SU-DHL-6 (cell line): ENCODE data around the gene DOCK8.

Experiments used
- H2AFZ ChIP-seq: fragments of 200-600 bp; sonication (generic); 2 replicates; pipeline ENCODE4 v1.6.1; 2014; ENCODE audit warnings: low read depth, mild to moderate bottlenecking, moderate library complexity, mixed read lengths, antibody characterized with exemption, low read length; ENCODE audit not compliant: severe bottlenecking
- H3F3A ChIP-seq: fragments of 200-600 bp; shearing (Covaris generic); 2 replicates; pipeline ENCODE4 v1.6.0; 2016; ENCODE audit warnings: antibody characterized with exemption, mild to moderate bottlenecking; ENCODE audit not compliant: insufficient read depth
- H3K27ac ChIP-seq: fragments of 200-600 bp; sonication (generic); 2 replicates; pipeline ENCODE4 v1.5.1; 2016; ENCODE audit warnings: low read depth, mild to moderate bottlenecking, low read length, moderate library complexity, mixed read lengths
- H3K27me3 ChIP-seq: fragments of 200-600 bp; sonication (generic), shearing (Covaris generic); 2 replicates; pipeline ENCODE4 v1.6.0; 2014; ENCODE audit warnings: mild to moderate bottlenecking, low read length
- H3K36me3 ChIP-seq: fragments of 200-600 bp; sonication (generic); 2 replicates; pipeline ENCODE4 v1.6.1; 2014; ENCODE audit warnings: mild to moderate bottlenecking, low read length, mixed read lengths
- H3K4me2 ChIP-seq: fragments of 300-600, 200-600 bp; shearing (Covaris generic), sonication (generic); 2 replicates; pipeline ENCODE4 v1.6.0; 2014; ENCODE audit warnings: low read length, low read depth, mild to moderate bottlenecking; ENCODE audit not compliant: poor library complexity, severe bottlenecking
- H3K4me3 ChIP-seq: fragments of 200-600 bp; sonication (generic); 2 replicates; pipeline ENCODE4 v1.5.1; 2014; ENCODE audit warnings: antibody characterized with exemption, low read length, mild to moderate bottlenecking, mixed read lengths; ENCODE audit not compliant: insufficient read depth, poor library complexity, severe bottlenecking
- H3K79me2 ChIP-seq: fragments of 200-600 bp; sonication (generic); 2 replicates; pipeline ENCODE4 v1.6.1; 2014; ENCODE audit warnings: mild to moderate bottlenecking, low read length, moderate library complexity; ENCODE audit not compliant: insufficient read depth
- H3K9ac ChIP-seq: fragments of 200-600 bp; sonication (generic); 2 replicates; pipeline ENCODE4 v1.7.0; 2014; ENCODE audit warnings: mild to moderate bottlenecking, low read length
- H3K9me2 ChIP-seq: fragments of 200-600 bp; sonication (generic); replicated peaks from 2 replicates; pipeline ENCODE4 v1.6.1; 2014; ENCODE audit warnings: low read length; ENCODE audit not compliant: insufficient read depth
- H3K9me3 ChIP-seq: fragments of 200-600 bp; sonication (generic); 2 replicates; pipeline ENCODE4 v1.6.1; 2014; ENCODE audit warnings: low read length, mixed read lengths; ENCODE audit not compliant: insufficient read depth
- H4K20me1 ChIP-seq: fragments of 200-600 bp; sonication (generic); 2 replicates; pipeline ENCODE4 v1.6.1; 2014; ENCODE audit warnings: low read depth, mild to moderate bottlenecking, antibody characterized with exemption, low read length, moderate library complexity, mixed read lengths
- EZH2phosphoT487 ChIP-seq: fragments of 200-600 bp; sonication (generic), shearing (Covaris generic); conservative IDR thresholded peaks from 2 replicates; pipeline ENCODE4 v1.6.1; 2018; ENCODE audit warnings: mild to moderate bottlenecking, antibody characterized with exemption, low read length, moderate library complexity, mixed read lengths
- TF ChIP-seq, protein P1 (sequence below): fragments of 200-600 bp; sonication (generic); IDR thresholded peaks from one replicate; pipeline ENCODE4 v1.5.1; 2017; ENCODE audit warnings: antibody characterized with exemption, mild to moderate bottlenecking, low read length, moderate library complexity; ENCODE audit not compliant: insufficient read depth, poor library complexity, severe bottlenecking

DOCK8 gene

DNA sequence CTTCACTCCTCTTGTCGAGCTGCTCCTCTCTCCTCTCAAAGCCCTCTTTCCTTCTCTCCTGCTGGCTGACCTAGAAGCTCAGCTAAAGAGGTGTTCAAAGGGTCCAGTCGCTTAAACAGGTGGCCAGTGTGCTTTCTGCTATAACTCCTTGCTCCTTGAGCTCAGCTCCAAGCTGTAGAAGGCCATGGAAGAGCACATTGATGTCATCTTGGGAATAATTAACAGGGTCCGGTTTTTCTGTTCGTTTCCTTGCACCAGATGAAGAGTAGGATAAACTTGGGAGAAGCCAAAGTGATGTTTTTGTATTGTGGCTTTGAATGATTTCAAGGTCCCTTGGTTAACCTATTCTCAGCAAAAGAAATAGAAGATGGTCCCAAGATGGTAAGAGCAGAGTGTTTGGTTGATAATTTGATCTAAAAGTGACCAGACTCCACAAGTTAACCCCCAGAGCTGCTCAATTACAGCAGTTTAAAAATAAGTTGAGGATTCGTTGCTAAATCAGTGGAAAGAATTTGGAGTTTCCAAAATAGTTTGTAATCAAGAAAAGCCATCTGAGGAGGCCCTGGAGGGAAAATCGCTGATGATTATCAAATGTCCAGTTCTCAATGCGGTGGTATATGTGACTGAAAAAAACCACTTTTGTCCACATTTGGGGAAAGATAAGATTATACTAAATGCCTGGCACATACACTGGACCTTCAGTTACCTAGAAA is 148.1 kb downstream of the DOCK8 start:
- Histone ChIP-seq H4K20me1 (no peaks in the 10 kb centered on the region), H2AFZ (no peak overlapping the region), H3K9me2 (no peaks in the 10 kb centered on the region), H3K27me3 (no peaks in the 10 kb centered on the region), H3K4me3 (no peak overlapping the region), H3K36me3 (peaks cover 12% of the 10 kb centered on the region; the same call in 1 of the 2 replicates), H3K9me3 (no peaks in the 10 kb centered on the region), H3K4me2 (no peak overlapping the region), H3F3A (no peaks in the 10 kb centered on the region), H3K79me2 (no peaks in the 10 kb centered on the region), H3K27ac (no peak overlapping the region), H3K9ac (no peak overlapping the region)
- no peak for TF ChIP-seq EZH2phosphoT487
- TF ChIP-seq, protein P1, sequence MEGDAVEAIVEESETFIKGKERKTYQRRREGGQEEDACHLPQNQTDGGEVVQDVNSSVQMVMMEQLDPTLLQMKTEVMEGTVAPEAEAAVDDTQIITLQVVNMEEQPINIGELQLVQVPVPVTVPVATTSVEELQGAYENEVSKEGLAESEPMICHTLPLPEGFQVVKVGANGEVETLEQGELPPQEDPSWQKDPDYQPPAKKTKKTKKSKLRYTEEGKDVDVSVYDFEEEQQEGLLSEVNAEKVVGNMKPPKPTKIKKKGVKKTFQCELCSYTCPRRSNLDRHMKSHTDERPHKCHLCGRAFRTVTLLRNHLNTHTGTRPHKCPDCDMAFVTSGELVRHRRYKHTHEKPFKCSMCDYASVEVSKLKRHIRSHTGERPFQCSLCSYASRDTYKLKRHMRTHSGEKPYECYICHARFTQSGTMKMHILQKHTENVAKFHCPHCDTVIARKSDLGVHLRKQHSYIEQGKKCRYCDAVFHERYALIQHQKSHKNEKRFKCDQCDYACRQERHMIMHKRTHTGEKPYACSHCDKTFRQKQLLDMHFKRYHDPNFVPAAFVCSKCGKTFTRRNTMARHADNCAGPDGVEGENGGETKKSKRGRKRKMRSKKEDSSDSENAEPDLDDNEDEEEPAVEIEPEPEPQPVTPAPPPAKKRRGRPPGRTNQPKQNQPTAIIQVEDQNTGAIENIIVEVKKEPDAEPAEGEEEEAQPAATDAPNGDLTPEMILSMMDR: no peak

DNA sequence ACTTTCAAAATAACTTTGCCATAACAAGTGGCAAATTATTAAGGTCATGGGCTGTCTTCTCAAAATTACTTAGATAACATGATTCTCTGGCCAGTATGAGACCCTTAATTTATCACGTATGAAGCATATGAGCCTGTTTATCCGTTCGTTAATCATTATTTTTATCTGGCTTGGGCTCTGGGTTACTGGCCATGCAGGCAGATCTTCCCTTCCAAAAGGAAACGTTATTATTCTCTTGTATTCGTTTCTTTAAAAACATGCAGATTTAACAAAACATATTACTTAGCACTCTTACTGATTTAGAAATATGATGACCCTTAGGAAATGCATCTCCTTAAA is 148.6 kb downstream of the DOCK8 start:
- H3K79me2 ChIP-seq: no peaks in the 10 kb centered on the region
- H3K4me3 ChIP-seq: no peak overlapping the region
- H3K4me2 ChIP-seq: no peak overlapping the region
- no peaks in the 10 kb centered on the region for H3K9me3 ChIP-seq
- no peaks in the 10 kb centered on the region for H3F3A ChIP-seq
- no peak for TF ChIP-seq EZH2phosphoT487
- TF ChIP-seq, protein P1: no peak
- no peaks in the 10 kb centered on the region for H4K20me1 ChIP-seq
- no peak overlapping the region for H2AFZ ChIP-seq
- H3K9ac ChIP-seq: no peak overlapping the region
- no peak overlapping the region for H3K27ac ChIP-seq
- no peaks in the 10 kb centered on the region for H3K27me3 ChIP-seq
- peaks cover 13% of the 10 kb centered on the region; the same call in 1 of the 2 replicates for H3K36me3 ChIP-seq
- no peaks in the 10 kb centered on the region for H3K9me2 ChIP-seq

DNA sequence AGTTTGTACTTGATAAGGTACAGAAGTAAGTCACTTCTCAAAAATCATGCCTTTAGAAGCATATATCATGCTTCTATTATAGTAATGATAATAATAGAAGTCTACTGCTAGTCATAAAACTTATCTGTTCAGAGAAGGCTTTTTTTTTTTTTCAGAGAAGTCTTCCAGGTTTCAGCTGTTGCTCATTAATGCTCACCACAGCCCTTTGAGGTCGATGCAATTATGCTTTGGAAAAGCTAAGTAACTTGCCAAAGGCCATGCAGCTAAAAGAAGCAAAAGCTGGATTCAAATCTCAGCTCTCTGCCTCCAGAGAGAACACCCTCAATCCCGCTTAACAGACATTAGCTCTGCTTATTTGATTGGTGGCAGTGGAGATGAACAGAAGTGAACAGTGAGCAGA is 150.8 kb downstream of the DOCK8 start:
- no peak overlapping the region for H3K9ac ChIP-seq
- H3K27me3 ChIP-seq: no peaks in the 10 kb centered on the region
- no peak overlapping the region for H2AFZ ChIP-seq
- H3K27ac ChIP-seq: no peak overlapping the region
- TF ChIP-seq, protein P1: no peak
- TF ChIP-seq EZH2phosphoT487: no peak
- H3K9me2 ChIP-seq: no peaks in the 10 kb centered on the region
- H3F3A ChIP-seq: no peaks in the 10 kb centered on the region
- H3K79me2 ChIP-seq: no peaks in the 10 kb centered on the region
- H3K36me3 ChIP-seq: peaks cover 19% of the 10 kb centered on the region; the same call in 1 of the 2 replicates
- H3K9me3 ChIP-seq: no peaks in the 10 kb centered on the region
- no peak overlapping the region for H3K4me3 ChIP-seq
- H3K4me2 ChIP-seq: no peak overlapping the region
- no peaks in the 10 kb centered on the region for H4K20me1 ChIP-seq
